Aorta (tissue), 5 donors: ENCODE measurements around the gene TMEM52. TPM values are rescaled to one million over a fixed set of nuclear protein-coding genes. Genes with fewer than 3 reads are reported as not detected.

Experiments used
- ATAC-seq: fragments of 200-7000 bp; cut with Tn5 transposase; one replicate; pipeline ENCODE4 v1.9.1; 2022; ENCODE audit warnings: moderate library complexity; ENCODE audit not compliant: low FRiP score
- DNase-seq, 2 donors: peaks; one replicate each; pipeline ENCODE4 v3.0.0-alpha.2; 2020
- H3K27ac ChIP-seq, 2 donors: one replicate each; pipeline ENCODE4 v1.5.1; 2013; ENCODE audit warnings: low read length in 2 of 2, mild to moderate bottlenecking in 2 of 2, moderate library complexity in 2 of 2, control low read depth in 1 of 2, inconsistent platforms in 1 of 2, low read depth in 1 of 2
- H3K27me3 ChIP-seq, 2 donors: one replicate each; pipeline ENCODE4 v1.6.1; 2013; ENCODE audit warnings: control low read depth in 1 of 2, low read length in 1 of 2, mild to moderate bottlenecking in 1 of 2, moderate library complexity in 1 of 2; ENCODE audit not compliant: insufficient read depth in 2 of 2, control insufficient read depth in 1 of 2
- H3K36me3 ChIP-seq, 2 donors: one replicate each; pipeline ENCODE4 v1.6.1; 2013; ENCODE audit warnings: control low read depth in 1 of 2, low read length in 1 of 2, mild to moderate bottlenecking in 1 of 2; ENCODE audit not compliant: insufficient read depth in 2 of 2, control insufficient read depth in 1 of 2
- H3K4me1 ChIP-seq, 2 donors: one replicate each; pipeline ENCODE4 v1.6.1; 2013; ENCODE audit warnings: low read length in 2 of 2, control low read depth in 1 of 2, mild to moderate bottlenecking in 1 of 2, moderate library complexity in 1 of 2; ENCODE audit not compliant: insufficient read depth in 2 of 2, control insufficient read depth in 1 of 2
- H3K4me3 ChIP-seq, 2 donors: one replicate each; pipeline ENCODE4 v1.5.1; 2013; ENCODE audit warnings: low read length in 2 of 2, control low read depth in 1 of 2, mild to moderate bottlenecking in 1 of 2
- H3K9me3 ChIP-seq: one replicate; pipeline ENCODE4 v1.6.1; 2013; ENCODE audit warnings: mild to moderate bottlenecking, low read length; ENCODE audit not compliant: control insufficient read depth
- WGBS, 2 donors: extraction: QIAGEN DNeasy Blood & Tissue Kit; methylation state at CpG; one replicate each; pipeline ENCODE4 v1.1.7; 2013; 5-methylcytosine and 5-hydroxymethylcytosine counted together
- intact Hi-C, 2 donors: fragments of 100-400 bp; cut with DNase I; formaldehyde crosslinking; loops; one replicate each; pipeline versions ENCODE4 v1.14.2 to v1.15.0; 2022
- polyA plus RNA-seq, 2 donors: library from polyadenylated mRNA; stranded (reverse); fragments of 200-250 nt; gene quantifications; one replicate each; pipeline ENCODE4 v1.2.3, GENCODE V29; 2013
- total RNA-seq, 2 donors: library from RNA; stranded (reverse); fragmentation: NEBNext Ultra II Directional; extraction: Animal tissue kit (Norgen Biotek cat#: 25700); gene quantifications; one replicate each; pipeline ENCODE4 v1.2.1, GENCODE V29; 2021
- donor health status: healthy with polysubstance abuse.
- donor health status: Bipolar disorder and iron deficiency.
- donor health status: DM: no; HTN: no; CAD: no.
- donor health status: DM: no; HTN: no; CAD: no.
- donor health status: DM: yes; HTN: yes; CAD: no.

Gene TMEM52
- total and polyA plus RNA-seq, 4 donors = 0.13 TPM; not detected in 3

- peak in 1 of 2 donors; percentile 77 for DNase-seq
- Histone ChIP-seq H3K4me3 (no peak overlapping the region), H3K36me3 (no peaks in the 10 kb centered on the region), H3K4me1 (no peaks in the 10 kb centered on the region), H3K9me3 (no peaks in the 10 kb centered on the region), H3K27ac (no peak overlapping the region), H3K27me3 (no peaks in the 10 kb centered on the region)
- no peak for ATAC-seq
- intact Hi-C loops = loop anchor here in 1 of 2 donors (5.0 kb wide), 1 partner anchor 112 kb away; no protein-coding TSS in a partner anchor
- WGBS, 2 donors = 6 to 9% methylated on average over 14 of the region's 14 CpGs
Observed at GRCh38 chr1:1894354-1895059, 24.6 kb downstream of the TMEM52 start.

- Histone ChIP-seq H3K4me1 (no peaks in the 10 kb centered on the region), H3K27me3 (no peaks in the 10 kb centered on the region), H3K27ac (no peak overlapping the region), H3K4me3 (no peak overlapping the region), H3K36me3 (no peaks in the 10 kb centered on the region), H3K9me3 (no peaks in the 10 kb centered on the region)
- intact Hi-C loops = loop anchor here in 1 of 2 donors (5.0 kb wide), 1 partner anchor 112 kb away; no protein-coding TSS in a partner anchor
- no peak for DNase-seq
- WGBS, 2 donors = 87 to 91% methylated on average over 2 of the region's 2 CpGs
- ATAC-seq = no peak
Observed at GRCh38 chr1:1893997-1894353, 25.1 kb downstream of the TMEM52 start.

DNA sequence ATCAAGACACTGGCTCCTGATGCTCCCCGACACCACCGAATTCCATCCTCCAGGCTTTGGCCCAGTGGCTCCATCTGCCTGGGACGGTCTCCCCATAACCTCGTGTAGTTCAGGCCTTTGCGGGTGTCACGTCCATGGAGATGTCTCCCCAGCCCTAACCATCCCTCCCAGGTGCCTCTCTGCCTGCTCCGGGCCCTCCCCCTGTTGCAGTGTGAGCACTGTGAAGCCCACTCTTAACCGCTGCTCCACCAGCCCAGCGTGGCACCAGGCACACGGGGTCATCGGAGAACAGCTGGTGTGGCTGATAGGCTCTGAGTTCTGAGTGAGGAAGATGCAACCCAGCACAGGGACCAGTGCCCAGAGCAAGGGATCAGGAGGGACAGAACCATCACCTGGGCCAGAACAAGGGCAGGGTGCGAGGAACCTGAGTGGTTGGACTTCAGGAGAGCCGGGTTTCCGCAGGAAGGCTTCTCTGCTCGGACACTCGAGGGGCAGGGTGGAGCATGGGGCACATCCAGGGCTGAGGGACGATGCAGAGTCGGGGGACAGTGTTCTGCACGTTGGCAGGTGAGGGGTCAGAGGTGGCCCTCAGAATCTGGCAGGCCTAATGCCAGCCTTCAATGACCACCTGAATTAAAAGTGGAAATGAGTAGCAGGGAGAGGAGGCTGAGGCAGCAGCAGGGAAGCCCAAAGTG, 25.6 kb downstream of the TMEM52 start:
- no peaks in the 10 kb centered on the region for H3K9me3 ChIP-seq
- intact Hi-C loops = loop anchor here in 1 of 2 donors (5.0 kb wide), 1 partner anchor 111 kb away; no protein-coding TSS in a partner anchor
- H3K4me3 ChIP-seq = no peak overlapping the region
- 88% methylated on average over 19 of the region's 19 CpGs for WGBS, 2 donors
- no peaks in the 10 kb centered on the region for H3K36me3 ChIP-seq
- no peak for DNase-seq
- no peaks in the 10 kb centered on the region for H3K4me1 ChIP-seq
- ATAC-seq = no peak
- no peak overlapping the region for H3K27ac ChIP-seq
- H3K27me3 ChIP-seq = no peaks in the 10 kb centered on the region

DNA sequence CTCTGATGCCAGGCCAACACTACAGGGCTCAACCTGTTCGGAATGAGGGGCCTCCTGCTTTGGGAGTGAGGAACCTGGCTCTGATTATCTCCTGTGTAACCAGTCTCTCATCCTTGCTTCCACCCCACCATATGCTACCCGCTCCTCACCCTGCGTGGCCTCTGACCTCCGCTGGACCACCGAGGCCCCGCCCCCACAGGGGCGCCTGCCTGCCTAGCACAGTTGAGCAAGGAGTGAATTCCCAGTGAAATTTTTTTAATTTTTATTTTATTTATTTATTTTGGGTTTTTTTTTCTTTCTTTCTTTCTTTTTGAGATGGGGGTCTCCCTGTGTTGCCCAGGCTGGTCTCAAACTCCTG, 26.3 kb downstream of the TMEM52 start:
- Histone ChIP-seq H3K4me1 (no peaks in the 10 kb centered on the region), H3K4me3 (no peak overlapping the region), H3K9me3 (no peaks in the 10 kb centered on the region), H3K36me3 (no peaks in the 10 kb centered on the region), H3K27me3 (no peaks in the 10 kb centered on the region), H3K27ac (no peak overlapping the region)
- intact Hi-C loops = loop anchor here in 1 of 2 donors (5.0 kb wide), 1 partner anchor 110 kb away; no protein-coding TSS in a partner anchor
- ATAC-seq (no peak), DNase-seq (no peak)
- WGBS, 2 donors = 60 to 67% methylated on average over 7 of the region's 7 CpGs

DNA sequence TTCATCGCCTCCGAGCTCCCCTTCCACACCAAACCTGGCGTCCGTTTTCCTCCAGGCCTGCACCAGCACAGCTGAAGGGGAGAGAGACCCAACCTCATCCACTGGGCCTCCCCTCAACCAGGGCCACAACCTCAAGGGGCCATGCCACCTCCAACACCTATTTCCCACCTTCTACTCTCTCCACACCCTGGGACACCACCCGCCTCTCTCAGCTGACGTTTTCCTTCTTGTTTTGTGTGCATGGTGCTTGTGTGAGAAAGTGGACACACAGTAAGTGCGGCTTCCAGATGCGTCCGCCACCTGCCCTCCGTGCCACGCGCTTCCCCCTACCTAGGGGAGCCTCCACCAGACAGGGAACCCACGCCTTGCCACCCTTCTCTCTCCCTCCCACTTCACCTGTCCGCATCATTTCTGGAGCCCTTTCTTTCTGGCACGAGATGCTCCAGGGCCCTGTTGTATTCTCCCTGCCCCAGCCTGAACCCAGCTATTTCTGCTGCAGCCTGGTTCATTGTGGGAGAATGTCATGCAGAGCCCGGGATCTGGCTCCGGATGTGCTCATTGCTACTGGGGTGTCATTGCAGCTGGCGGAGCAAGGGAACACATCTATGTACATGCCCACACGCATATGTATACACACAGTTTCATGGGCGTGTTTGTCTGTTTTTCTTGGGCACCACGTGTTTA, 26.9 kb downstream of the TMEM52 start:
- no peaks in the 10 kb centered on the region for H3K4me1 ChIP-seq
- no peak for ATAC-seq

DNA sequence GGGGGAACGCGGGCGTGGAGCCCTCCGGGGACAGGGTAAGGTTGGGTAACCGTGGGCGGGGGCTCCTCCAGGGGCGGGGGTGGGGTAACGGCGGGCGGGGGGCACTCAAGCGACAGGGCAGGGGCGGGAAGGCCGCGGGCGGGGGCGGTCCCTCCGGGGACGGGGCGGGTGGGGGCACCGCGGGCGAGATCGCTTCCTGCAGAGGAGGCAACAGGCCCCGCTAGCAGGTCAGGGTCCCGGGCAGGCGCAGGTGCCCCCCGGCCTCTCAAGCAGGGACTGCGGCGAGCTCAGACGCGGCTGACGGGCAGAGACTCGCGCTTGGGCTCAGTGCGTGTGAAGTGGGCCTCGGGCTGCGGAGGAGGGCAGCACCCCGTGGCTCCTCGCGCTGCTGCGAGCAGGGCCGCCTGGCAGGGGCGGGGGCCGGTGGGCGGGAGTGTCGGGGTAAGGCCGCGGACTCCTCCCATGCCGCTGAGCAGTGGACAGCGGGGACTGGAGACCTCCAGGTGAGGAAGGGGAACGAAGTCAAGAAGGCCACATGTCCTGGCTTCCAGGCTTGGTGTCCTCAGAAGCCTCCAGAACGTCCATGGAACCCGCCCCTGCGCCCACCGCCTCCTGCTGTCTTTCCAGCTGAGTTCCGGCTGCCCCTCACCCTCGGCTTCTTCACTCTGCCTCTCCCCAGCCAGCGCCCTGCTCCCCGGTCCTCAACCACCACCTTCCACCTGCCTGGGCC, 27.6 kb downstream of the TMEM52 start:
- Histone ChIP-seq H3K27me3 (no peaks in the 10 kb centered on the region), H3K36me3 (no peaks in the 10 kb centered on the region), H3K9me3 (no peaks in the 10 kb centered on the region), H3K4me3 (peak overlapping the region; percentile 91 to 99), H3K27ac (peak overlapping the region; percentile 65 to 85), H3K4me1 (no peaks in the 10 kb centered on the region)
- 1% methylated on average over 46 to 59 of the region's 59 CpGs for WGBS, 2 donors
- DNase-seq = peak; percentile 85 to 95
- peak; percentile 88 for ATAC-seq
- intact Hi-C loops = loop anchor here in 1 of 2 donors (5.0 kb wide), 1 partner anchor 109 kb away; no protein-coding TSS in a partner anchor

More for the DNA sequence above, 26.9 kb downstream of the TMEM52 start:
- intact Hi-C loops = loop anchor here in 1 of 2 donors (5.0 kb wide), 1 partner anchor 110 kb away; no protein-coding TSS in a partner anchor
- Histone ChIP-seq H3K27ac (peak overlapping the region in 1 of 2 donors; percentile 85), H3K9me3 (no peaks in the 10 kb centered on the region), H3K27me3 (no peaks in the 10 kb centered on the region), H3K4me3 (peak overlapping the region; percentile 45 to 91), H3K36me3 (no peaks in the 10 kb centered on the region)
- no peak for DNase-seq
- 26 to 29% methylated on average over 21 of the region's 21 CpGs for WGBS, 2 donors

DNA sequence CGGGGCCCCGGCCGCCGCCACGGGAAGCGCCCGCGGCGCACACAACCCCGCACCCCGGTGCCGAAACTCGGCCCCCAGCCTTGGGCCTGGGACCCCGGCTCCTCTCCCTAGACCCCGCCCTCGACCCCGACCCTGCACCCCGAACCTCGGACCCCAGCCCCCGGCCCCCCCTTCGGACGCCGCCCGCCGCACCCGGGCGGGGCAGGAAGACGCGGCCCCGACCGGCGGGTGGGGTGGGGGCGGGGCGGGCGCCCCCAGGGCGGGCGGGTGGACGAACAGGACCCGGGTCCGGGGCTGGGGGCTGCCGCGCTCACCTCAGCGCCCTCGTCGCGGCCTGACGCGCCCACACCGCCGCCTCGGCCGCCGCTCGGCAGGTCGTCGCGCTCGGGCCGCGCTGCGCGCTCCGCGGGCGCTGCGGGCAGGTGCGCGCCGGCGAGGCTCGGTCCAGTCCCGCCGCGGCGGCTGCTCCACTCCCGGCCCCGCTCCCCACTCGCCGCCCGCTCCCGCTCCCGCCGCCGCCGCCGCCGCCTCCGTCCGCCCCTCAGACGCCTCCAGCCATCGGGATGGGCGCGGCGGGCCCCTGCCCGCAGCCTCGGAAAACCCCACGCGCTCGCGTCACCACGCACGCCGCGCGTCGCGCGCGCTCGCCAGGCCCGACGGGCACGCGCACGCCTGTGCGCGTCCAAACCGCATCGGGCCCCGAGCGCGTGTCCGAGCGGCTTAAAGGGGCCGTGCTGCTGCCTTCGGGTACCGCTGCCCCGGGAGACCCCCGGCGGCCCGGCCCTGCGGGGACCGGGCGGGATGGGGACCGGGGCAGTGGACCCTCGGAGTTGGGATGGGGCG, 28.4 kb downstream of the TMEM52 start, which contains the start of gene GNB1:
Gene GNB1, minus strand, starts transcription at position 582 of the 843 bp plus-strand sequence. CDS start 65,634 bp downstream, outside the sequence.
- ATAC-seq (peak; percentile 89), DNase-seq (peak; percentile 91 to 96)
- intact Hi-C loops = loop anchor here in 1 of 2 donors (5.0 kb wide), 1 partner anchor 108 kb away; no protein-coding TSS in a partner anchor
- Histone ChIP-seq H3K27me3 (no peaks in the 10 kb centered on the region), H3K9me3 (no peaks in the 10 kb centered on the region), H3K36me3 (no peaks in the 10 kb centered on the region), H3K4me1 (no peaks in the 10 kb centered on the region), H3K4me3 (peak within 1 kb of the TSS; percentile 97 to 99), H3K27ac (peak within 1 kb of the TSS; percentile 85 to 95)
- 0 to 1% methylated on average over 34 to 137 of the region's 137 CpGs for WGBS, 2 donors
